Gastroesophageal sphincter (tissue), 4 donors: ENCODE results near the gene RPL13. TPM values are rescaled to one million over a fixed set of nuclear protein-coding genes. Genes with fewer than 3 reads are reported as not detected.

ENCODE experiments used
- ATAC-seq: fragments of 150-250 bp; one replicate; pipeline ENCODE4 v1.9.1; 2016; ENCODE audit warnings: mild to moderate bottlenecking, moderate library complexity
- H3K27ac ChIP-seq, 4 donors: fragments of 200-600 bp; sonication (generic) in 3 of 4; 1 replicate in 3 of 4; 2 replicates in 1 of 4; pipeline ENCODE4 v1.5.1; 2016 to 2019
- H3K27me3 ChIP-seq: fragments of 200-600 bp; sonication (generic); one replicate; pipeline ENCODE4 v1.5.1; 2019
- H3K36me3 ChIP-seq, 2 donors: fragments of 200-600 bp; sonication (generic); one replicate each; pipeline ENCODE4 v1.5.1; 2019; ENCODE audit warnings: control low read depth in 1 of 2
- H3K4me1 ChIP-seq, 3 donors: fragments of 200-600 bp; sonication (generic); 1 replicate in 2 of 3; 2 replicates in 1 of 3; pipeline ENCODE4 v1.5.1; 2016 to 2019; ENCODE audit warnings: control low read depth in 2 of 3
- H3K4me3 ChIP-seq, 2 donors: fragments of 200-600 bp; sonication (generic); one replicate each; pipeline ENCODE4 v1.5.1; 2019; ENCODE audit warnings: mild to moderate bottlenecking in 1 of 2, moderate library complexity in 1 of 2
- H3K9me3 ChIP-seq, 3 donors: fragments of 200-600 bp; sonication (generic); one replicate each; pipeline ENCODE4 v1.5.1; 2017 to 2019; ENCODE audit warnings: control low read depth in 2 of 3
- CTCF ChIP-seq, 4 experiments: fragments of 200-600 bp in 2 of 4; fragments of 450-650 bp in 2 of 4; sonication (generic) in 1 of 4; IDR thresholded peaks; one replicate each; pipeline ENCODE4 v1.5.1; 2017 to 2019; ENCODE audit warnings: antibody characterized with exemption in 4 of 4, mild to moderate bottlenecking in 2 of 4, moderate library complexity in 2 of 4
- EP300 ChIP-seq: sonication (generic); formaldehyde crosslinking; IDR thresholded peaks from one replicate; pipeline ENCODE4 v1.6.1; 2017; ENCODE audit warnings: antibody characterized with exemption, mild to moderate bottlenecking
- POLR2A ChIP-seq, 2 donors: fragments of 450-650 bp; IDR thresholded peaks; one replicate each; pipeline ENCODE4 v1.6.1; 2017; ENCODE audit warnings: antibody characterized with exemption in 2 of 2, mild to moderate bottlenecking in 2 of 2, moderate library complexity in 1 of 2
- POLR2AphosphoS5 ChIP-seq: sonication (generic); formaldehyde crosslinking; IDR thresholded peaks from one replicate; pipeline ENCODE4 v1.6.1; 2017; ENCODE audit warnings: antibody characterized with exemption
- WGBS, 2 donors: methylation state at CpG; one replicate each; pipeline ENCODE4 v1.1.5; 2018; ENCODE audit warnings: low coverage in 1 of 2; 5-methylcytosine and 5-hydroxymethylcytosine counted together
- total RNA-seq, 4 donors: library from RNA; depleted of rRNA; stranded (reverse); fragments of >200 nt; gene quantifications; one replicate each; pipeline ENCODE4 v1.1.0, GENCODE V29; 2016

RPL13 gene
- total RNA-seq, 4 donors from 2014 or later, result 2,888 to 7,342 (median 4,676) TPM

- Histone ChIP-seq H3K4me3 (no peak overlapping the region), H3K27me3 (no peaks in the 10 kb centered on the region), H3K9me3 (no peaks in the 10 kb centered on the region), H3K36me3 (peaks cover 0 to 81% of the 10 kb centered on the region in 2 donors), H3K4me1 (peaks cover 0 to 17% (median 0%) of the 10 kb centered on the region in 3 donors), H3K27ac (no peak overlapping the region)
- WGBS, 2 donors, result 85% methylated on average over 5 of the region's 36 CpGs; no CpG with 5 or more reads in 1 of the 2 donors
- TF ChIP-seq EP300 (no peak), POLR2A (IDR thresholded peaks at IDR 0.05) (no peak), CTCF (IDR thresholded peaks at IDR 0.05) (no peak), POLR2AphosphoS5 (no peak)
- ATAC-seq, result peak; percentile 7
Observed at GRCh38 chr16:89536886-89537548, 23.5 kb upstream of the RPL13 start.

DNA sequence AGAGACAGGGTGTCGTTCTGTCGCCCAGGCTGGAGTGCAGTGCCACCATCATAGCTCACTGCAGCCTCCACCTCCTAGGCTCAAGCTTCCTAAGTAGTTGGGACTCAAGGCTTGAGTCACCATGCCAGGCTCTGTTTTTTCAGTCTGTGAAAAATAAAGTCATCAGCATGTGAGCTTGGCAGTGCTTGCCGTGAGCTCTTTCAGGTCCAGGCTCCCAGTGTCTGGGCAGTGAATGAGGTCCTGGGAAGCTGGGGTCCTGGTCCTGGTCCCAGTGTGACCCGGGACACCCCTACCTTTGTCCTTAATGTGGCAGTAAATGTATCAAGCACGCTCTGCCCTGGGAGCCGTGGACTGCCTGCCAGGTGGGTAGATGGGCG, 22.9 kb upstream of the RPL13 start:
- Histone ChIP-seq H3K4me3 (no peak overlapping the region), H3K27ac (no peak overlapping the region), H3K9me3 (no peaks in the 10 kb centered on the region), H3K4me1 (peaks cover 0 to 22% (median 0%) of the 10 kb centered on the region in 3 donors), H3K36me3 (peaks cover 0 to 81% of the 10 kb centered on the region in 2 donors), H3K27me3 (no peaks in the 10 kb centered on the region)
- WGBS, 2 donors, result 95% methylated on average over 2 of the region's 7 CpGs; no CpG with 5 or more reads in 1 of the 2 donors
- no peak for TF ChIP-seq CTCF (IDR thresholded peaks at IDR 0.05)
- TF ChIP-seq EP300, result no peak
- TF ChIP-seq POLR2AphosphoS5, result no peak
- ATAC-seq, result no peak

GRCh38 chr16:89538286-89538685, 22.2 kb upstream of the RPL13 start:
- Histone ChIP-seq H3K9me3 (no peaks in the 10 kb centered on the region), H3K4me3 (no peak overlapping the region), H3K27me3 (no peaks in the 10 kb centered on the region), H3K27ac (no peak overlapping the region), H3K4me1 (peaks cover 0 to 23% (median 0%) of the 10 kb centered on the region in 3 donors), H3K36me3 (peaks cover 0 to 75% of the 10 kb centered on the region in 2 donors)
- no CpG with 5 or more reads among the region's 12 CpGs for WGBS, 2 donors
- ATAC-seq, result no peak
- TF ChIP-seq EP300 (no peak), CTCF (IDR thresholded peaks at IDR 0.05) (no peak), POLR2AphosphoS5 (no peak), POLR2A (IDR thresholded peaks at IDR 0.05) (no peak)

- no peaks in the 10 kb centered on the region for H3K9me3 ChIP-seq
- H3K4me1 ChIP-seq, result peaks cover 0 to 13% (median 0%) of the 10 kb centered on the region in 3 donors
Observed at GRCh38 chr16:89540557-89540956, 19.9 kb upstream of the RPL13 start.

More at GRCh38 chr16:89540557-89540956, 19.9 kb upstream of the RPL13 start:
- Histone ChIP-seq H3K36me3 (peaks cover 0 to 72% of the 10 kb centered on the region in 2 donors), H3K27ac (no peak overlapping the region), H3K4me3 (no peak overlapping the region), H3K27me3 (no peaks in the 10 kb centered on the region)
- no peak for TF ChIP-seq EP300
- TF ChIP-seq POLR2A (IDR thresholded peaks at IDR 0.05), result no peak
- no peak for TF ChIP-seq CTCF (IDR thresholded peaks at IDR 0.05)
- TF ChIP-seq POLR2AphosphoS5, result no peak
- no peak for ATAC-seq
- 96 to 100% methylated on average over 1 to 11 of the region's 13 CpGs for WGBS, 2 donors
